WTC11 (cell line): ENCODE measurements around the gene EDN2.

Source experiments
- ATF1 ChIP-seq: sonication (generic); formaldehyde crosslinking; IDR thresholded peaks from 2 replicates; pipeline ENCODE4 v1.8.1; 2023; ENCODE audit warnings: mild to moderate bottlenecking, moderate library complexity, missing genetic modification reagents
- CTCF ChIP-seq: fragments of 200-600 bp; IDR thresholded peaks from 2 replicates; pipeline ENCODE4 v1.8.0; 2022; ENCODE audit warnings: antibody characterized with exemption
- GABPB1 ChIP-seq: sonication (generic); formaldehyde crosslinking; IDR thresholded peaks from 2 replicates; pipeline ENCODE4 v1.8.1; 2023; ENCODE audit warnings: mild to moderate bottlenecking, missing genetic modification reagents
- NR1H2 ChIP-seq: sonication (generic); formaldehyde crosslinking; IDR thresholded peaks from 2 replicates; pipeline ENCODE4 v1.9.0; 2021; ENCODE audit warnings: mild to moderate bottlenecking, moderate library complexity, missing genetic modification reagents
- ZNF416 ChIP-seq: fragments of 250-450 bp; sonication (Bioruptor Pico); IDR thresholded peaks from 2 replicates; pipeline ENCODE4 v1.9.0; 2021; ENCODE audit warnings: mild to moderate bottlenecking, inconsistent platforms

DNA sequence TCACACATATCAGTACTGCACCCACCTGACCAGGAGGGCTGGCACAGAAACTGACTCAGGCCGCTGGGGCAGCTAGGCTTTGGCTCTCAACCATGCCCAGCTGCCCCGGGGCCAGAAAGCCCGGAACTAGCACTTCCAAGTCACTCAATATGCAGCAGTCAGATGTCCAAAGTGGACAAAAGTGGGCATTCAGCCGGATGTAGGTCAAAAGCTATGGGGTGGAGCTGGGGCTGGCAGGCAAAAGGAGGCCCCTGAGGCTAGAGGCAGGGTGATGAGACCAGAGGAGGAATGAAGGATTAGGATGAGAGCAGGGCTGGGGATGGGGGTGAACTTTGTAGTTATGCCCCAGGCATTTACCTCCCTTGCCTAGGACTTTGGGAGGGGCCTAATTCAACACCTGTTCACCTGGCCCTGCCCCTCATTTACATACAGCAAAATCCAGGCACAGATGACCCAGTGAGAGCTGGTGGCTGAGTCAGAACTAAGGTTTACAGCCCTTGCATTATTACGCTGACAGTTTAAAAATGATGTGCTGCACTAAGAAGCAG is 30.7 kb upstream of the EDN2 start:
- TF ChIP-seq ATF1 = no peak
- TF ChIP-seq GABPB1 = no peak
- TF ChIP-seq CTCF = no peak
- no peak for TF ChIP-seq ZNF416 (CRISPR knock-in tag)
- no peak for TF ChIP-seq NR1H2 (CRISPR knock-in tag)
